CD4-positive, alpha-beta T cell treated with Interleukin-12 subunit alpha and Interleukin-12 subunit beta, for 1 hour (primary cell): ENCODE measurements around the gene CDX1.
A peak's percentile ranks its signal among the peaks of the same experiment; 100 is the strongest.
"Not testable (repeated sequence)": the region's sequence is repeated elsewhere in the genome, so short reads cannot be mapped to it uniquely, and the experiment has no call there.

Experiments
- DNase-seq: peaks from one replicate; pipeline ENCODE4 v3.0.0-alpha.2; 2020

CDX1 gene

GRCh38 chr5:150210644-150211043, 44.1 kb downstream of the CDX1 start:
- no peak for DNase-seq

DNA sequence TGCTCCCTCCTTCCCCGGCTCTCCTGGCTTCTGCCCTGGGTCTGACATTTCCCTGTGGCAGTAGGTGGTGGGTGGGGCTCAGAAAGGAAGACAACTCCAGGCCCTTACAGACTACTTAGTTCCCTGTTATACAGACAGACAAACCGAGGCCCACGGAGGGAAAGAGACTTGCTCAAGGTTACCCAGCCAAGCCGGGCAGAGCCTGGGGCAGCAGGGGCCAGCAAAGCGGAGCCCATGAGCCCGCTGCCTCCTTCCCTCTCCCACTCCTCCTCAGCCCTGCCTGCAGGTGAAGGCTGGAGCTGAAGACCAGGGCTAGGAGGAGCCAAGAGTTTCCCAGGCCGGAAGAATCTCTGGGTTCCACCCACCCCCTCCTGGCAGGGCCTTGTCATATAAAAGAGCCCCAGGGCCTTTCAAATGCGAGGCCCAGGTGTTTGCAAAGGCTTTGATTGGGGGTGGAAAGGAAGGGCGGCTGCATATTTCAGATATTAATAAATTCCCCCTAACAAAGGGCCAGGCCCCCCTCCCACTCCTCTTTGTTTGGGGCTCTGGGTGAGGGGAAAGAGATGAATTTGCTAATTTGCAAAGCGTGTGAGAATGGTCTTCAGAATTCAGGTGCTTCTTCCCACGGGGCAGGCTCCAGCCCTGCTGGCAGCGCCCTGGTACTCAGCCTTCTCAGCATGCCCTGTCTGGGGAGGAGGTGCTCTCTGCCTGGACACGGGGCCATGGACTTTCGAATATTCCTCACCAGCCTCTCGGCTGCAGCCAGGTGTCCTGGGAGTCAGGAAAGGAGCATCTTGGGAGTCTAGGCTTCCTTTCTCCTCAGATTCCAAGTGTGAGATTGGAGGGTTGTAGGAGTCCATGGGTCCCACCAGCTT, 44.8 kb downstream of the CDX1 start:
- DNase-seq, result no peak

GRCh38 chr5:150213530-150213929, 47.0 kb downstream of the CDX1 start:
- no peak for DNase-seq

- DNase-seq, result no peak
These were observed 47.7 kb downstream of the CDX1 start for GRCh38 chr5:150214289-150214688.

DNA sequence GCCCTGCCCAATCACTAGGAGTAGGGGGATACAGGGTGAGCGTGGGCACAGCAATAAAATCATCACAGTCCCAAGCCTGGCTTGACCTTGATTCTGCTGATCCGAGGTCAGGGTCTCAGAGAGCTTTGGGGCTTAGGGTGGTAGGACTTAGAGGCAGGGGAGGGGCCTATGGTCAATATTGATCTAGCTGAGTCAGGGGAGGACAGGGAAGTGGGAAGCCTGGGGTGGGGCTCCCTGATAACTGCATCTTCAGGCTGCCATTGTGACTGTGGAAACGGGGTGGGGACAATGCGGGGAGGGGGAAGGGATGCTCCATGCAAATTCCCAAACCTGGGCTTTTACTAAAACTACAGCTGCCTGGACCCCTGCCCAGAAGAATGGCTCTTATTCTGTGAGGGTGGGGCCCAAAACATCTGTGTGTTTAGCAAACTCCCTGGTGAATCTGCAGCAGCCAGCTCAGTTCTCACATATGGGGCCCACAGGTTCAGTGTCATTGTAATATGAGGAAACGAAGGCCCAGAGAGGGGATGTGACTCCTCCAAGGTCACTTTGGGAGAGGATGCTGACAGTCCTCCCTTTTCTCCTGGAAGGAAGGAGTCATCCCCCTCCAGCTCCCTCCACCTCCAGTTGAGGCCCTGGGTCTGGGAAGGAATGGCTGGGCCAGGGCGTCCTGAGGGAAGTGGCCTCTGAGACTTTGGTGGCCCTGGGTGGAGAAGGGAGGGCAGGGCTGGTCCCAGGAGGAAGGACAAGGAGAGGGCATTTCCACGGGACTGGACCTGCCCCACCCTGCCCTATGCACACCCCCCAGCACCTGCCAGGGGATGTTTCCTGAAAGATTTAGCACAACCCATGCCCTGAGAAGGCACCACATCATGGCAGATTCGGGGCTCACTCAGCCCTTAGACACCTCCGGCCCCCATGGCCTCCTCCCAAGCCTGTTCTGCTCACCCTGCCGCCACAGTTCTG, 49.7 kb downstream of the CDX1 start:
- DNase-seq, result no peak

- no peak for DNase-seq
These were observed 50.5 kb downstream of the CDX1 start for GRCh38 chr5:150217038-150217437.

DNA sequence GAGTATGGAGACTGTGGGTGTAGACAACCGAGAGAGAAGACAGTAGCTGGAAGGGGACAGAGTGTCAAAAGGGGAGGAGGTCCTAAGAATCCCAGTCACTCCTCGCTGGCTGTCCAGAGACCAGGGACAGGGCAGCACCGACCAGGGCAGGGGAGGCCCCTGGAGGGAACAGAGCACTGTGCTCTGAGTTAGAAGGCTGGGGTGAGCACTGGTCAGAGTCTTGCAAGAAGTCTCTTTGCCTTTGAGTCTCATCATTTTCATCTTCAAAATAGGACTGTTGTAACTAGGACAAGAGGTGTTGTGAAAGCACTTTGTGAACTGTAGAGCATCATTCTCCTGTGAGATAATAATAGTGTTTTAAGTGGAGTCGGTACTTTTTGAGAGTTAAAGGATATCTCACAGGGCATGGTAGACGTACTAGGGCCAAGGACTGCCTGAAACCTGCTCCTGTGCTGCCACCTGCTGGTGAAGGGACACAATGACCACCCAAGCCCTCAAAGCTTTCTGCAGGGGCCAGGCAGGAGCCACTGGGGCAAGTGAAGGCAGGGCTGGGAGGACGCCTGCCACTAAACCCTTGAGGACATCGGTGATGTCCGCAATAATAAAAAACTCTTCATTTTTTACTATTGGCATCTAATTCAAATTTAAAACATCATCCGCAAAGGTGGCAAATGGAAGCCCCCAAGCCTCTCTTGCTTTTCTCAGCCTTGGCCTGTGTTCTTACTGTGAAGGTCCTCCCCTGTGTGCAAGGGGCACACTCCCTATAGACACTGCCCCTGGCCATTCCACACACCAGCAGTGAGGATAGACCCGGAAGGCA, 51.5 kb downstream of the CDX1 start:
- peak; percentile 79 for DNase-seq

- no peak for DNase-seq
These were observed 52.1 kb downstream of the CDX1 start for GRCh38 chr5:150218693-150219035.

DNA sequence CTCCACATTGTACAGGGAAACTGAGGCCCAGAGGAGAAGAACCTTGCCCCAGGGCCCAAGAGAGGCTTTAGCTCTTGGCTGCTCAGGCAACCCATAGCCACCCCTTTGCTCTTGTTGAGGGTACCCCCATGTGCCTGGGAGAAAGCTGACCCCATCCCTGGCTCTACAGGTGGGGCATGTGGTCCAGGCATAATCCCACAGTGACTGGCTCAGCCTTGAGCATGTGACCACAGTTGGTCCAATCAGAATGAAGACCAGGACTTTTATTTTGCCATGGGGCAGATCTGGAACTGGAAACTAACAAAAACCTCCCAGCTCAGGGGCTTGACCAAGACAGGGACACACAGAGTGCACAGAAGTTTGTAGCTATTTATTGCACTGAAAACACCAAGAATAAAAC, 52.6 kb downstream of the CDX1 start:
- no peak for DNase-seq

- no peak for DNase-seq
These were observed 53.3 kb downstream of the CDX1 start for GRCh38 chr5:150219861-150220260.

GRCh38 chr5:150221471-150221870, 54.9 kb downstream of the CDX1 start:
- no peak for DNase-seq

DNA sequence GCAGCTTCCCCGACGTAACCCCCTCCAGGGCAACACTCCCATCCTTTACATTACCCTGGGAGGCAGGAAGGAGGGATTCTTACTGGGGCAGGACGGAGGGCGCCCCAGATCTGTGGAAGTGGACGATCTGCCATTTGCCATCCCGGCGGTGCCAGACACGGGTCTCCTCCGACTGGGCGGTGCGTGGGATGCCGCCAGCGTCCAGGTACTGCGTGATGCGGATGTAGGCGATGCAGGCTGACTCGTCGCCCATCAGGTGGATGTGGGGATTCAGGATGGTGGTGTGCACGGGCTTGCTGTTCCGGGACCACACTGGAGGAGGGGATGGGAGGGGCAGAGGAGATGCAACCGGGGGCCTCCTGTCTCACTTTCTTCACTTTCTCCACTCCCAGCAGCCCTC, 56.3 kb downstream of the CDX1 start:
- no peak for DNase-seq

DNA sequence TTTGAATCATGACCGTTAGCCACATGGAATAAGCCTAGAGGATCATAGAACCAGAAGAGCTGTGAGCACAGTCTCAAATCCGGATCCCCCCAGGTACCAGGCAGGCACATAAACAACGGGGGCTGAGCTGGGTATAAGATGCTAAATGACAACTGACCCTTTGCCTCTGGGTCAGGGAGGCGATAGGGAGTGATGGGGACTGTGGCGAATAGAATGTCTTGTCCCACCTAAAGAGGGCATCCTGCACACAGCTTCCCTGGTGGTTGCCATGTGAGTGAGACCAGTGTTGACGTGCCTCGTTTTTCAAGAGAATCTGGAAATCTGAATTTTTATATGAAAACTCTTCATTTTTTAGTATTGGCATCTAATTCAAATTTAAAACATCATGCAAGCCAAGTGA, 56.9 kb downstream of the CDX1 start:
- no peak for DNase-seq

DNA sequence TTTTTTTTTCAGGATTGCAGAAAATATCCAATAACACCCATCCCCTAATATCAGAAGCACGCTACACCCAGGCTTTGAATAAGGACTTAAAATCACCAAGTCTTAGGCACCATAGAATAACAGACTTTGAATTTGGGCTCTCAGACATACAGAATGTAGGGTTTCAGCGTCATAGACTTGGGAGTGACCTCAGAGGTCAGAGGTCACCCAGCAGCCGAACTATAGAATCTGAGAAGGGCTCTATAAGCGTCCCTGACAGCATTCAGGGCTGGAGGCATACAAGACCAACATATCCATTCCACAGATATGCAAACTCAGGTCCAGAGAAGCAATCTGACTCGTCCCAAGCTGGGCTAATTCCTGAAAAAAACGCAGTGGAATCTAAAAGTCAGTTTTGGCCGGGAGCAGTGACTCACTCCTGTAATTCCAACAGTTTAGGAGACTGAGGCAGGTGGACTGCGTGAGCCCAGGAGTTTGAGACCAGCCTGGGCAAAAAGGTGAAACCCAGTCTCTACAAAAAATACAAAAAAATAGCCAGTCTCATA, 58.0 kb downstream of the CDX1 start:
- DNase-seq, result no peak

GRCh38 chr5:150227036-150227435, 60.5 kb downstream of the CDX1 start:
- DNase-seq, result no peak

GRCh38 chr5:150227606-150228273, 61.2 kb downstream of the CDX1 start:
- no peak for DNase-seq

GRCh38 chr5:150229571-150229970, 63.0 kb downstream of the CDX1 start:
- DNase-seq, result no peak

DNA sequence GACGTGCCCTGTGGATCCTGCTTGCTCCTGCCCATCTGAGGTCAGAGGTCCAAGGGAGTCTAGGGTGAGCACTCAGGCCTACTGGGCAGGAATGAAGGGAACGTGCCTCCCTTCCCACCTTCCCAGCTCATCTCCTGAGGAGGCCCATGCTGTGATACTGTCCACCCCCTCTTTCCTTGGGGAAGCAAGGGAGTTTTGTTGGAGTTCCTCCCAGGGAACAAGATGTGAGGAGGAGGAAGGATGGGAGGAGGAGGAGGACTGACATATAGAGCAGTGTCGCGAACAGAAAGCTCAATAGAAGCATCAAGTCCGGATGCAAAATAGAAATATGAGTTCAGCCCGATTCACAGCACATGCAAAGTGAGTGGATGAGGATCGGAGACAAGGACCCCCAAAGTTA, 64.3 kb downstream of the CDX1 start:
- DNase-seq, result no peak

DNA sequence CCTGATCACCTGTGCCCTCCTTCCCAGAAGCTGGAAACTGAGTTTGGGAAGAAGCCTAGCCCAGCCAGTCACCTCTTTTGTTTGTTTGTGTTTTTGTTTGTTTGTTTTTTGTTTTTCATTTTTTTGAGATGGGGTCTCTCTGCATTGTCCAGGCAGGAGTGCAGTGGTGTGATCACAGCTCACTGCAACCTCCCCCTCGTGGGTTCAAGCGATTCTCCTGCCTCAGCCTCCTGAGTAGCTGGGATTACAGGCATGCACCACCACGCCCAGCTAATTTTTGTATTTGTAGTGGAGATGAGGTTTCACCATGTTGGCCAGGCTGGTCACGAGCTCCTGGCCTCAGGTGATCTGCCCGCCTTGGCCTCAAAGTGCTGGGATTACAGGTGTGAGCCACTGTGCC, 67.1 kb downstream of the CDX1 start:
- DNase-seq, result not testable (repeated sequence)
